ENCODE data around the gene PNMA1. TPM values are rescaled to one million over a fixed set of nuclear protein-coding genes. Genes with fewer than 3 reads are reported as not detected.

PNMA1 gene
- total and polyA plus RNA-seq, 2 donors (not counting 1 experiment from before 2014, with no cell fraction given): 9.5 to 31.6 TPM

GRCh38 chr14:73745571-73746519, 31.7 kb upstream of the PNMA1 start:
- H3K9me3 Mint-ChIP-seq (ENCODE audit: insufficient read depth): no peaks in the 10 kb centered on the region

More at GRCh38 chr14:73745571-73746519, 31.7 kb upstream of the PNMA1 start:
- Histone ChIP-seq H3K36me3 (replicated peaks in 1 of 2; ENCODE audit: control extremely low read depth in 1 of 2, control insufficient read depth in 1 of 2, extremely low read depth in 1 of 2, insufficient read depth in 2 of 2, low read length in 1 of 2) (peaks cover 0 to 14% of the 10 kb centered on the region in 2 experiments), H3K4me1 (ENCODE audit: control insufficient read depth in 2 of 2, insufficient read depth in 2 of 2, low read length in 2 of 2) (peaks cover 97 to 99% of the 10 kb centered on the region in 2 donors), H3K27ac (ENCODE audit: low read length in 2 of 2) (peak overlapping the region; percentile 61 to 81), H3K9ac (ENCODE audit: low read length) (peak overlapping the region; percentile 8), H3K4me3 (ENCODE audit: control extremely low read depth in 1 of 5, extremely low read depth in 1 of 5, insufficient read depth in 1 of 5, low read depth in 2 of 5, low read length in 4 of 5) (peak overlapping the region in 1 of 5 experiments; percentile 3), H2AFZ (ENCODE audit: insufficient read depth, low read depth, low read length, poor library complexity, severe bottlenecking) (no peak overlapping the region), H3K27me3 (replicated peaks in 1 of 4; ENCODE audit: control extremely low read depth in 1 of 4, control insufficient read depth in 3 of 4, insufficient read depth in 4 of 4, low read length in 3 of 4) (no peaks in the 10 kb centered on the region), H3K4me2 (replicated peaks; ENCODE audit: low read depth, low read length, poor library complexity, severe bottlenecking) (peak overlapping the region; percentile 76), H3K9me3 (ENCODE audit: control extremely low read depth in 1 of 3, control insufficient read depth in 2 of 3, insufficient read depth in 1 of 3, low read length in 2 of 3) (no peaks in the 10 kb centered on the region), H4K20me1 (ENCODE audit: control insufficient read depth, insufficient read depth, low read length, poor library complexity, severe bottlenecking) (peaks cover 99% of the 10 kb centered on the region), H3K79me2 (ENCODE audit: control insufficient read depth, insufficient read depth, low read length) (peaks cover 100% of the 10 kb centered on the region)
- Mint-ChIP-seq H3K4me3 (peak overlapping the region; percentile 72), H3K27ac (peak overlapping the region; percentile 99), H3K27me3 (no peaks in the 10 kb centered on the region), H3K4me1 (peaks cover 97% of the 10 kb centered on the region)
- WGBS (ENCODE audit: insufficient coverage): 66% methylated on average over 6 of the region's 7 CpGs
- intact Hi-C loops (cut with micrococcal nuclease): no loop called here
- no peak for ATAC-seq (ENCODE audit: low read depth)
- no peak for TF ChIP-seq EZH2 (IDR thresholded peaks at IDR 0.05; ENCODE audit: borderline replicate concordance, insufficient read depth, low read depth, low read length, poor library complexity, severe bottlenecking)
- no peak for TF ChIP-seq CTCF (IDR thresholded peaks at IDR 0.05)
- ChIA-PET CTCF (interaction anchor here (0.8 to 17.2 kb wide), 5 partner anchors 9 to 79 kb away, joined by 3 to 184 read pairs (median 70); a partner anchor contains a TSS), POLR2A (interaction anchor here (1.9 kb wide), 1 partner anchor 13 kb away, joined by 5 read pairs; no protein-coding TSS in a partner anchor)
- DNase-seq: no peak
